HG02884 (cell line): ENCODE data around the gene TOLLIP.
"Not testable (repeated sequence)": the region's sequence is repeated elsewhere in the genome, so short reads cannot be mapped to it uniquely, and the experiment has no call there.

Source experiments
- ATAC-seq: cut with Tn5 transposase; IDR thresholded peaks from one replicate; pipeline ENCODE4 v1.9.1; 2021; ENCODE audit warnings: mild to moderate bottlenecking, moderate library complexity; ENCODE audit not compliant: unreplicated experiment

Gene TOLLIP

GRCh38 chr11:1250411-1250810 is 59.0 kb downstream of the TOLLIP start:
- ATAC-seq: not testable (repeated sequence)

- ATAC-seq: not testable (repeated sequence)
These were observed 60.5 kb downstream of the TOLLIP start for GRCh38 chr11:1248951-1249350.

- ATAC-seq: not testable (repeated sequence)
These were observed 62.4 kb downstream of the TOLLIP start for GRCh38 chr11:1247026-1247425.

- not testable (repeated sequence) for ATAC-seq
These were observed 63.1 kb downstream of the TOLLIP start for GRCh38 chr11:1246301-1246700.

GRCh38 chr11:1245717-1246116 is 63.7 kb downstream of the TOLLIP start:
- not testable (repeated sequence) for ATAC-seq

GRCh38 chr11:1244557-1244956 is 64.9 kb downstream of the TOLLIP start:
- not testable (repeated sequence) for ATAC-seq

GRCh38 chr11:1243521-1243920 is 65.9 kb downstream of the TOLLIP start:
- ATAC-seq: not testable (repeated sequence)

GRCh38 chr11:1242751-1243150 is 66.7 kb downstream of the TOLLIP start:
- not testable (repeated sequence) for ATAC-seq

- ATAC-seq: no peak
These were observed 67.1 kb downstream of the TOLLIP start for GRCh38 chr11:1242289-1242688.

- no peak for ATAC-seq
These were observed 67.7 kb downstream of the TOLLIP start for GRCh38 chr11:1241706-1242105.

GRCh38 chr11:1240771-1241170 is 68.7 kb downstream of the TOLLIP start:
- ATAC-seq: no peak

- ATAC-seq: no peak
These were observed 69.7 kb downstream of the TOLLIP start for GRCh38 chr11:1239596-1240205.

- ATAC-seq: no peak
These were observed 70.5 kb downstream of the TOLLIP start for GRCh38 chr11:1238767-1239595.

- ATAC-seq: no peak
These were observed 71.6 kb downstream of the TOLLIP start for GRCh38 chr11:1237851-1238250.

- ATAC-seq: no peak
These were observed 72.3 kb downstream of the TOLLIP start for GRCh38 chr11:1237128-1237580.

- no peak for ATAC-seq
These were observed 72.9 kb downstream of the TOLLIP start for GRCh38 chr11:1236316-1237127.

- ATAC-seq: no peak
These were observed 73.5 kb downstream of the TOLLIP start for GRCh38 chr11:1235901-1236315.

- ATAC-seq: no peak
These were observed 74.0 kb downstream of the TOLLIP start for GRCh38 chr11:1235306-1235900.

- ATAC-seq: no peak
These were observed 74.6 kb downstream of the TOLLIP start for GRCh38 chr11:1234771-1235305.

GRCh38 chr11:1234054-1234720 is 75.2 kb downstream of the TOLLIP start:
- no peak for ATAC-seq
